HPDE6-E6E7 (cell line): ENCODE results near the gene ABHD6.
"Not testable (repeated sequence)": the region's sequence is repeated elsewhere in the genome, so short reads cannot be mapped to it uniquely, and the experiment has no call there.

Experiments
- DNase-seq: peaks from one replicate; pipeline ENCODE4 v3.0.0; 2011; ENCODE audit warnings: missing footprints; ENCODE audit errors: extremely low spot score

ABHD6 gene

DNA sequence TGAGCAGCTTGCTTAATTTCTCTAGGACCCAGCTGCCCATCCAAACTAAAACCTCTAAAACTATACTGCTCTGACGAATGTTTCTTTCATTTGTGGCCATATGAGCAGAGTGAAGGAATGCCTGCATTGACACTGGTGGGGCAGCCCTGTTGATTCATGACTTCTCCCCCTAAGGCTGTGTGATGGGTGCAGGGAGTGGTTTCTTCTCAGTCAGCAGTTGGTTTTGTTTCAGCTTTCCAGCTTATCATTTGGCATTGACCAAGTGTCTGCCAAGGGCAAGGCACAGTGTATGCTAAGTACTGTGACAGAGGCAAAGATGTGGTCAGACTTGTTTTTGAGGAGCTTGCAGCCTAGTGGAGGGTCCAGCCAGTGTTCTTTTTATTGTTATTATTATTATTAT lies 4.7 kb downstream of the ABHD6 start:
- DNase-seq: no peak

DNA sequence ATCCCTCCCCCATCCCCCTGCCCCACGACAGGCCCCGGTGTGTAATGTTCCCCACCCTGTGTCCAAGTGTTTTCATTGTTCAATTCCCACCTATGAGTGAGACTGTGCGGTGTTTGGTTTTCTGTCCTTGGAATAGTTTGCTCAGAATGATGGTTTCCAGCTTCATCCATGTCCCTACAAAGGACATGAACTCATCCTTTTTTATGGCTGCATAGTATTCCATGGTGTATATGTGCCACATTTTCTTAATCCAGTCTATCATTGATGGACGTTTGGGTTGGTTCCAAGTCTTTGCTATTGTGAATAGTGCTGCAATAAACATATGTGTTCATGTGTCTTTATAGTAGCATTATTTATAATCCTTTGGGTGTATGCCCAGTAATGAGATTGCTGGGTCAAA lies 5.3 kb downstream of the ABHD6 start:
- not testable (repeated sequence) for DNase-seq

DNA sequence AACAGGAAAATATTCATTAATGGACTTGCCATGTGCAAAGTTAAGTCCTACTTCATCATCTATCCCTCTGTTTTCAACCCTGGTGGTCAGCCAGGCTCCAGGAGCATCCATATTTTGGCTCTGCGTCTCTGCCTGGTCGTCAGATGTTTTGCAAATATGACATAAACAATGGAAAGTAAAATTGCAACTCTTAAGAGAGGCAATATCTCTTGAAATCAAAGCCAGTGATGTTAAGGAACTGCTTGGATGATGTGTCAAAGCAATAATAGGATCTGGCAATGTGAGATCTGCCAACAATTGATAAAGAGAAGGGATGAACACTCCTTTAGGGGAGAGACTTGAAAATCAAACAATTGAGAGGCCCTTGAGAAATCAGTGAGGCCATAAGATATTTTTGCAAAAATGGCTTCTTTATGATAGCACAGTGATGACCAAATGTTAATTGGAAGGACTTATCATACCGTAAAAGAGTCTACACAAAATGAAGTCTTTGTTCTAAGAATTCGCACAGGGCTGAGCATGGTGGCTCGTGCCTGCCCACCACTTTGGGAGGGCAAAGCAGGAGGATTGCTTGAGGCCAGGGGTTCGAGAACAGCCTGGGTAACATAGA lies 6.5 kb downstream of the ABHD6 start:
- DNase-seq: no peak

- no peak for DNase-seq
Measured at GRCh38 chr3:58246148-58247047, 8.8 kb downstream of the ABHD6 start.

DNA sequence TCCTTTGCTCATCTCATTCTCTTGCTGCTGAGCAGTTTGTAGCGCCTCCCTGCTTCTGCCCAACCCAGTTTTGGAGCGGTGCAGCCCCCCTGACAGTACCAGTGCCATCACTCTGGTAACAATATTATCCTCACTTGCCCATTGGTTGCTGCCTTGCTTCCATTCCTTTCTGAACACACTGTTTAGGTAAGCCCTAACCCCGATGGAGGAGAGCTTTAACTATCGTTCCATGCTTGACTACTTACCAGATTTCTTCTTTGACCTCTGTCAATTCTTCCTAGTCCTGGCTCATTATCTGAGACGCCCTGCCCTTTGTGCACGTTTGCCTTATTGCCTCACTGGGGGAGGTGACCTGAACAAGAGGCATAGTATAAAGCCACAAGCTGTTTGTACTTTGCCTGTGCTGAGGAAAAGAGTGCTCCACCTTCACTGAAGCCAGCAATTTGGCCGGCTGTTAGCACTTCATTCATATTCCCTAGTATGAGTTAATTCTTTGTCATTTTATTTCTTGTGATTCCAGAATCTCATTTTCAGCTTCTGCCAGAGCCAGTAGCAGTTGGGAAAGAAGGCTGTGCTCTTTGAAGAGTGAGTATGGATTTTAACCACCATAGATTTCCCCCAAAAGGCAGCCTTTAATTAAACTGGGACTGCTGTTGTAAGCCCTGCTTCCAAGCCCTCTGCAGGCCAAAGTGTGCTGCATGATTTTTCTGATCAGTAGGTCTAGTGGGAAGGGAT lies 11.9 kb downstream of the ABHD6 start:
- no peak for DNase-seq

DNA sequence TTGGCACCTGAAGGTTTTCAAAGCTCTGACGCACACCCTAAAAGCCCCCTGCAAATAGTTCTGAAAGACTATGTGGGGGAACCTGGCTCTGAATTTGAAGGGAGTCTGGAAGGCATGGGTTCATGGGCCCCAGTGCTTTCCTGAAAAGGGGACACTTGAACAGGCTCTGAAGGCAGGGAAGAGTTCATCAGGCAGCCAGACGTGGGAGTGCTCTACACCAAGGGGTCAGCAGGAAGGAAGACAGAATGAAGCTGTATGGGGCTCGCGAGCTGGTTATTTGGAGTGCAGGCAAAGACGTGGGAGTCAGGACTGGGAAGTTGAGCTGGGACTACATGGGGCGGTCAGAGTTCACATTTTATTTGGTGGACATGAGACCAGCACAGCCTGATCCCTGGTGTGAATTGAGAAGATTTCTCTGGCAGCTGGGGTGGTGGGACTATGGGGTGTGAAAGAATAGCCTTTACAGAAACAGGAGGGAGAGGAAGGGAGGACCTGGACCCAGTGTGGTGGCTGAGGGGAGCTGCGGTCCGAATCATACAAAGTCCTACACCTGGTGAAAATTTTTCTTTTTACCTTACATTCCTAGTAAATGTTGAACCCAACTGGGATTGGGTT lies 12.6 kb downstream of the ABHD6 start:
- DNase-seq: no peak

DNA sequence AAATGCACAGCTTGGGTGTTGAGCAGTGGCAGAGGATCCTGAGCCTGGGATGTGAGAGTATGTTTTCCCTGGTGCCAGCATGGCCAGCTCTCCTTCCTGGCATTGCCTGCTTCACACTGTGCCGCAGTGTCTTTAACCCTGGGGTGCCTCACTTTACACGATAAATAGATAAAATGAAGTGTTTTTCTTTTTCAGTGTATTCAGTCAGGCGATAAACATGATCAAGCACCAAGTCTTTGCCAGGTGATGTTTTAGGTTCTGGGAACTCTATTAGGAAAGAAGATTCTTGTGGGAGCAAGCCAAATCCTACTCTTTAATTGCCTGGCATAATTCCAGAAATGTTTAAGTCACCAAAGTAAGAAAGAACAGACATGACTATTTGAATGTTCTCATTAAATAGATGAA lies 14.0 kb downstream of the ABHD6 start:
- DNase-seq: no peak

- no peak for DNase-seq
Measured at GRCh38 chr3:58254144-58254543, 16.6 kb downstream of the ABHD6 start.

DNA sequence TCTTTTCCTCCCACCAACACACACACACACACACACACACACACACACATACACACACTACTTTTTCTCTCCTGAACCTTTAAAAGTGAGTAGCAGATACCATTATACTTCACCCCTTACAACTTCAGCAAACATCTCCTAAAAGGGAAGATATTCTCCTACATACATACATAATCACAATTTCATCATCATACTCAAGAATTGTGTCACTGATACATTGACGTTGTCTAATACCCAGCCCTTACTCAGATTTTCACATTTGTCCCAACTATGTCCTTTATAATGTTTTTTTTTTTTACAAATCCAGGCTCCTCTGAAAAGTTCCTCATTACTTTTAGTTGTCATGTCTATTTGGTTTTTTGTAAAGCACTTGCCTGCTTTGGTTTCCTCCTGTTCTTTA lies 18.5 kb downstream of the ABHD6 start:
- no peak for DNase-seq

- no peak for DNase-seq
Measured at GRCh38 chr3:58256511-58256910, 18.9 kb downstream of the ABHD6 start.

GRCh38 chr3:58258392-58259055 lies 20.9 kb downstream of the ABHD6 start:
- no peak for DNase-seq

DNA sequence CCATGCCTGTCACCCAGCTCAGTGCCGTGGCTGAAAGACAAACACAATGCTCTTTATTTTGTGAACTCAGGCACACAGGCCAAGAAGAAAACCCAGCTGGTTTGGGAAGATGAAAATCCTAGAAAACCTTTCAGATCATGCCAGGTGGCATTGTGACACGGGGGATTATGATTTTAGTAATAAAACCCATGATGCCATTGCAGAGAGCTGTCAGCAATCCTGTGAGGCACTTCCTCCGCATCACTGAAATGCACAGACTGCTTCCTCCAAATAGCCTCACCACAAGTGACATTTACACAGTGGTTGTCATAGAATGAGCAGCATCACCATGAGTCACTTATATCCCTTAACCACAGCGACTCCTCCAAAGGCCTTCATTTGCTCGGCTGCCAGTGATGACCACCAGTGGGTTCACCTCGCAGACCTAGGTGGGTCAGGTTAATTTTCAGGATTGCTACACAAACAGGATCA lies 22.7 kb downstream of the ABHD6 start:
- DNase-seq: no peak

GRCh38 chr3:58260733-58261132 lies 23.1 kb downstream of the ABHD6 start:
- DNase-seq: no peak

DNA sequence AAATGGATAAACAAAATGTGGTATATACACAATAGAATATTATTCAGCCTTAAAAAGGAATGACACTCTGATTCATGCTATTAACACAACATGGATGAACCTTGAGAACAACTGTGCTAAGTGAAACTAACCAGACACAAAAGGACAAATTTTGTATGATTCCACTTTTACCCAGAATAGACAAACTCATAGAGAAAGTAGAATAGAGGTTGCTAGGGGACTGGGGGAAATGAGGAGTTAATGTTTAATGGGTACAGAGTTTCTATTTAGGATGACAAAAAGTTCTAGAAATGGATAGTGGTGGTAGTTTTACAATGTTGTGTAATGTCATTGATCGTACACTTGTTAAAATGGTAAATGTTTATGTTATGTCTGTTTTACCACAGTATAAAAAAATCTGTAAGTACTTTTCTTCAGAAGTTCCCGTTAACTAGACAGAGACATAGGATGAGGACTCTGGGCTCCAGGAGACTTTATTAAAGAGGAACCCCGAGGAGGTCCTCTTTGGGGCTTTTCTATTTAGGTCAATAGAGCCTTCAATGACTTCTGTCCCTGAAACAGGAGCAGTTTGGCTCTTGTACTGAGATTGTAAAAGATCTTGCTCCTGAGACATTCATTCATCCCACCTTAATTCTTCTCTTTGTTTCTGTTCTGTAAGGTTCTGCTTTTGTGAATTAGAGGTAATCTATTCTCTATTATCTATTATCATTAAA lies 24.5 kb downstream of the ABHD6 start:
- DNase-seq: no peak

- no peak for DNase-seq
Measured at GRCh38 chr3:58266577-58266976, 29.0 kb downstream of the ABHD6 start.

- not testable (repeated sequence) for DNase-seq
Measured at GRCh38 chr3:58267543-58267942, 30.0 kb downstream of the ABHD6 start.

DNA sequence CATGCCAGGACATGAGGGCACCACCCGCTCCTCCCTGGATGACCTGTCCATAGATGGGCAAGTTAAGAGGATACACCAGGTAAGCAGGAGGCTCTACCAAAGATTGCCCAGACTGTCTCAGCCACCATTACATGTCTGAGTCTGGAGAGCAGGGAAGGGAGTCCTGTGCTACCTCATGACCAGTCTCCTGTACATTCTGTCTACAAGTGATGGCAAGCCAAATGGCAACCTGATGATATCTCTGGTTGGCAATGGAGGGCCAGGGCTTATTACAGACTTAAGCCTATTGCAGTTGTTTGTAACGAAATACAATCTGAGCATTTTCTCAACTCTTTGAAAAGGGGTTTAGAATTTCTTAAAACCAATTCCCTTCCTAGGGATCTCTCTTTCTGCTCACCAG lies 31.8 kb downstream of the ABHD6 start:
- no peak for DNase-seq

DNA sequence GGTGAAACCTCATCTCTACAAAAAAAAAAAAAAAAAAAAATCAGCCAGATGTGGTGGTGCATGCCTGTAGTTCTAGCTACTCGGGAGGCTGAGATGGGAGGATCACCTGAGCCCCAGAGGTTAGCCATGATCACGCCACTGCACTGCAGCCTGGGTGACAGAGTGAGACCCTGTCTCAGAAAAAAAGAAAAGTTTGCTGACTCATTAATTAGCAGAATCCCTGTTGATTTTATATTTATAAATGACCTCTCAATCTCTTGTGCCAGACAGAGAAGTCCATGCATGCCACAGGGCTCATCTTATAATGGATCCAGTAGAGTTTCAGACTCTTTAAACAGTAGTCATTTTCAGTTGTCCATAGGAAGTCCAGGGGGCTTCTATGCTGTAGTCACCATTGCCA lies 32.9 kb downstream of the ABHD6 start:
- DNase-seq: no peak

DNA sequence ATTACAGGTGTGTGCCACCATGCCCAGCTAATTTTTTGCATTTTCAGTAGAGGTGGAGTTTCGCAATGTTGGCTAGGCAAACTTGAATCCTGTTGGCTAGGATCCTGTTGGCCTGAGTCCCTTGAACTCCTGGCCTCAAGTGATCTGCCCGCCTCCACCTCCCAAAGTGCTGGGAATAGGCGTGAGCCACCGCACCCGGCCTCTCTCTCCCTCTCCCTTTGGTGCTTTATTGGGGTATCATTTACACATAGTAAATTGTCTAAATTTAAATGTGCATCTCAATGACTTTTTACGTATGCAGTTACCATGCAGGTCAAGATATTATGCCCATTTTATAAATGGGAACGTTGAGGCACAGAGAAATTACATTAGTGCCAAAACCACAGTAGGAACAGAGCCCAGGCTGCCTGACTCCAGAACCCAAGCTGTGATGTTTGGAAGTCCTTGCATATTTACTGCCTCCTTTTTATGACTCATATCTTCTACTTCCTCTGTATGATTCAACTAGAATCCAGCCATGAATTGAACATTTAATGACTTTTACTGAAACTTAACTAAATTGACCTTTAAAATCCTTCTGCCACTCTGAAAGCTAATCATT lies 34.4 kb downstream of the ABHD6 start:
- peak; percentile 33 for DNase-seq

DNA sequence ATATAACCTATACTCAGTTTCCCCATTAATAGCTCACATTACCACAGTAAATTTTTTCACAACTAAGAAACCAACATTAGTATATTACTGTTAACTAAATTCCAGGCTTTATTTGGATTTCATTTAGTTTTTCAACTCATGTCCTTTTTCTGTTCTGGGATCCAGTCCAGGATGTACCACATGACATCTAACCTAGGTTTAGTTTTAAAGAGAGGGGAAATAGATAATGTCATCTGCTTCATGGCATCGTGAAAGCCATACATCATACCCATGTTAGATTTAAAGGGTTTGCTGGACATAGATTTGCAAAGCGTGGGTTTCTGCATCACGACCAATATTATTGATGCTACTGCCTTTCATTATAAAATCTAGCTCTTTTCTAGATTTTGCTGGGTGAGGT lies 35.3 kb downstream of the ABHD6 start:
- no peak for DNase-seq
